SK-N-DZ (cell line): ENCODE data around the gene AFF4.

Experiments used
- DNase-seq: peaks from one replicate; pipeline ENCODE4 v3.0.0-alpha.2; 2015; ENCODE audit warnings: low spot score

The AFF4 gene

DNA sequence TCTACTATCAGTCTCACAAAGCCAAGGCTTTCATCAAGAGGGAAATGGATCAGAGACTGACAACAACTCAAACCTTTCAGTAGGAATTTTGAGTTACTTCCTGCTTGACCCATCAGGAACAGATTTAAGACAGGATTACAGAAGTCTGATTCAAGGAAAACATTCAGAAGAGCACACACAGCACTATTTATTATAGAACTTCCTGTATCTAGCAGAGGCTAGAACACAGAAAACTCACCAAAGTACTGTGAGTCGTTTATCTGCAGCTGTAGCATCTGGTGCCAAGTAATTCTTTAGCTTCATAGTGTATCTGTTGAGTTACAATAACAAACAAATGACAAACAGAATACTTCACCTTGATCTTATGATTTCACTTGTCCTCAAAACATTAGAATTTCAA, 76.2 kb downstream of the AFF4 start:
- no peak for DNase-seq

DNA sequence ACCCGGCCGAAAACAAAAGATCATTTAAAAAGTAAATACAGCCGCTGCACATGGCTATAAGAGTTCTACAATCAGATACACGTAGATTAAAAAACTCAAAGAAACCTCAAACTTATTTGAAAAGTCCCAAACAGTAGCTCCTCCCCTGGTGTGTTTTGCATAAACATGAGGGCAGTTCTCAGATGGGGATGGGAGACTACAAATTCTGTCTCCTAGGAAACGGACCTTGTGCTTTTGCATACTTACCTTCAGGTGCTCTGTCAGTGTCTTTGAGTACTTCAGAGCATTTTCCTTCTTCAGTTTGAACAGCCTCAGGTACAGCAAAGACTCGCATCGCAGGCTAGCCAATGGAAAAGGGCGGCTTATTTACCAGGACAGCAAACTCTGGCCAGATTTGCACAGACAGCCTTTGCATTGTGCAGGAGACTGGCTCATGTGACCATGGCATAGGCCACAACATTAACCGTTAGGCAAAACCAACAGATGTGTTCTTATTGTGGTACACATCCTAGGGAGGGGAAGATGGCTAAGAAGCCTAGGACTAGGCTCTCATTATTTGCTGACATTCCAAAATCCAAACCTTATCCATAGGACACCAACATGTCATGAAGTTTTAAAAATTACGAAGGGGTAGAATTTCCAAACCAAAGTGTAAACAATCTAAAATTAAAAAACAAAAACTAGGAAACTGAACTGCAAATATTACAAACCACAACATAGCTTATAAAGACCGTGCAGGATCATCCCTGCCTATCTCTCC, 77.2 kb downstream of the AFF4 start:
- no peak for DNase-seq

DNA sequence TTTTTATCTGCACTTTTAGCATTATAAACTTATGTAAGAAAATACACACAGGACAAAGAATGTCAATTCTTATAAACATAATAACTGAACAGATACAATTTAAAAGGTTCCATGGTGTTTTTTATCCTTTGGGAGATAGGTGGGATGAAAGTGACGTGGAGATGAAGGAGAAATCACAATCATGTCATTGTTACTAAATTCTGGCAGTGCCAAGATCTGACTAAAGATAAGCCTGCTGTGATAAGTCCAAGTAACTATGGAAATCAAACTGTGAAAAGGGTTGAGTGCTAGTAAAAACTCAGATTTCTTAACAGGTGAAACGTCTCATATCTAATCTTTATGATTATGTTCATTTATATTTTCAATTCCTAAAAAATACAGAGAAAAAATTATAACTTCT, 78.9 kb downstream of the AFF4 start:
- DNase-seq = no peak

DNA sequence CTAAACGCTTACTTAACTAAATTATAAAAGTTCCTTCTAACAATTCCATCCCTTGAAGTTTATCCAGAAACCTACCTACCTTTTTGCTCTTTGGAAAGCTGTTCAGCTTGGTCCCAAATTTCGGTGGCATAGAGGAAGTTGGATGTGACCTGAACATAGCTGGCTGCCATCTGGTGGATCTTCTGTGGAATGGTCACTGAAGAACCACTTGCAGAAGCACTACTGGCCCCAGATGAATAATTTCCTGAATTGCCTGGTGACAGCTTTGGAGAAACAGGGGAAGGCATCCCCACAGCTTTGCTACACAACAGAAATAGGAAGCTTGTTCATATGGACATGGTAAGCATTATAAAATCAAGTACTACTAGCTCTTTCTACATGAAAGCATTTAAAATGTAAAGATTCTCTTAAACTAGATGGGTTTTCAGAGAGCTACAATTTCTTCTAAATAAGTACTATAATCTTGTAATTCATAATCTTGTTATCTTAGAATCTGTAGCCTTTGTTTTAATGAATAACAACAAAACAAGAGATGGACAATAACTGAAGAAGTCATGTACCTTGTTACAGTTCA, 80.1 kb downstream of the AFF4 start:
- peak; percentile 61 for DNase-seq

DNA sequence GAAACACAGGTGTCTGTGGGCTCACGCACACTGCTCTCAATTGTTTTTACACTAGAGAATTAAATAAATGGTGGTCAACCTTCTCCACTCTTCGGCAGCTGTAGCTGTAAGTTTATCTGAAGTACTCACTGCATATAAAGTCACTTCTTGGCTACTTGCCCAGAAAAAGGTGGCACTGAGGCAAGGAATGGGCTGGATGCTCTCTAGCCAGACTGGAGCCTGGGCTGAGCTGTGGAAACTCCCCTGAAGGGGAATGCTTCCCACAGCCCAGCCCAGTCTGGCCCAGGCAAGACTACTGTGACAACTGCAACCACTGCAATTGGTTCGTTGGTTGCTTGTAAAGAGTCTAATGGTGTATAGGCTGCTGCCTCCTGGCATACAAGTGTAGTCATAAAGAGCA, 85.5 kb downstream of the AFF4 start:
- DNase-seq = no peak

DNA sequence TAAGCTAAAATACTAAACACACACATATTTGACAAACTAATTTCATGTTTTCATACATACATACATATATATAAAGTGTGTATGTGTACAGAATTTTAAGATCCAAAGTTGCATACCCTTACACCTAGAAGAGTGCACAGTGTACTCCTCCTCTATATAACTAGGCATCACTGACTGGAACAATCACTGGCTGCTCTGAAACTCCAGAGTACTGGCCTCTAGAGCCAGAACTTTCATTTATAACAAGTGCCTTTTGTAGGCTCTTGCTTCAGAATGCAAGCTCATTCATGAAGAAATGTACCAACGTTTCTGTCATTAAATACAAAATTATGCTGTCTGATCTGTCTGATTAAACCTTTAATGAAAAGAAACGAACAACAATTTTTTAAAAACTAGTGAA, 86.0 kb downstream of the AFF4 start:
- DNase-seq = no peak

DNA sequence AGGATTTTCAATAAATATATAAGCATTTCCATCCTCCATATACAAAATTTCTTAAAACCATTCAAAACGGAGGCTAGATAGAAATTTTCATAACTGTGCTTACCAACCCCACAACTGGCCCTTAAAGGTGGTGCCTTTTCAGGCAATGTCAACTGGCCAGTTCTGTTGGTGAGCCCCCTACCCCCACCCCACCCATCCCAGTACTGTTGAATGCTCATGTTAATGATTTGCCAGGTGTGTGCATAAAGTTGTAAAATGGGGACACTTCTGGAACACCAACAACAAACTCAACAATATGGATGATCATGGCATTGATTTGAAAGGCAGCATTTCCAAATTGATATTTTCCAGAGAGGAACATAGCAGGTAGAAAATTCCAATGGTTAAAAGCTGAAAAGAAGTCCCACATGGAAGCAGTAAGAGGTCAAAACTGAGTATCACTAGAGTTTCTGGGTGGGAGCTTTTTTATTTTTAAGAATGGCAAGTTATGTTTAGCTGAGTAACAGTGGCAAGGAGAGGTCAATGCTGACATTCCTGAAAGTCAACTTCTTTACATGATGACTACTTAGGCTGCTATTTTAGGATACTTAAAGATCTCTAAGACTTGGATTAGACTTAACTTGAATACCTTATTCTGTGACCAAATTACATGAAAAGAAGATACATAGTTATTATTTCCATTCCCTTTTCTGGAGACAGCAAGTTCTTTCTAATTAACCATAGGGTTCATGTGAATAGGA, 87.2 kb downstream of the AFF4 start:
- DNase-seq = no peak

DNA sequence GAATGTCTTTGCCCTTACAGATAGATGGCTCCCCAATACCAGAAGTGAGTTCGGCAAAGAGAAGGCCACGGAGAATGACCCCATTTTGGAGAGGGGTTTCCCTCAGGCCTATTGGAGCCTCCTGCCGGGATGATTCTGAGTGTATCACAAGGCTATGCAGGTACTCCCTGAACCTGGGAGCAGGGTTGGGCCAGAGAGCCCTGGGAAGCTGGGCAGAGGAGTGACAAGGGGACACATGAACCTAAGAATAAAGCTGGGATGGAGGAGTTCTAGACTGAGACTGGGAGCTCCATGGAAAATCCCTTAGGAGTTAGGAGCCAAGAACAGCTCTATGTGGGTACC, 89.5 kb downstream of the AFF4 start:
- no peak for DNase-seq

DNA sequence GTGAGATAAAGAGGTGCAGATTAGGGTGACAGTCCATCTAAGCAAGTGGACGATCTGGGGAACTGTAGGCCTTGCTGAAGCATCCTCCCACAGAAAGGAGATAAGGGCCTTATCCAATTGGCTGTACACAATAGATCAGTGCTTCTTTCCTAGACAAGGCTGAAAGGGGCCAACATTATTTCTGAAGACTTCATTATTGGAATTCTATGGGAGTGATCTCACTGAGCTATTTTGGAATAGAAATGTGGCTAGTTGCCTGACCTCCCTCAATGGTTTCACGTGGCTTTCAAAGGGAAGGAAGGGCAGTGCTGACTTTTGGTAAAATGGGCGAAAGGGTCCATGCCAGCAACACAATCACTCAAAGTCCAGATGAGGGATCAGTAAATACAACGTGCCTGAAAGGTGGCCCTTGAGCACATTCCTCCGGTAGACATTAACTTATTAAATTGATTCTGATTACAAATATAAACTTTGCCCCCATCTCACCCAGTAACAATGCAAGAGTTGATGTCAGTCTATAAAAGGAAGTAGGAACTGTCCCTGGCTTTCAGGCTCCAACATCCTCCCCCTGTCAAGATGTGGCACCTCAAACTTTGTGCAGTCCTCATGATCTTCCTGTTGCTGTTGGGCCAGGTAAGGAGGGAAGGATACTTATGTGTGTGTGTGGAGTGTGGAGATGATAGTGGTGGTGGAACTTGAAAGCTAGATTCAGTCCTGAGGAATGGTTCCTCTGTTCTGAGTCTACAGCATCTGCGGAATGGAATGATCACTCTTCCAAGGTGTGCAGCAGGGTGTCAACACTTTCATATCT, 90.1 kb downstream of the AFF4 start, which contains the start of gene LEAP2:
LEAP2 (plus strand) TSS at position 550 of the 811 bp plus-strand sequence; CDS start at position 577, 27 bp downstream.
- DNase-seq = no peak

DNA sequence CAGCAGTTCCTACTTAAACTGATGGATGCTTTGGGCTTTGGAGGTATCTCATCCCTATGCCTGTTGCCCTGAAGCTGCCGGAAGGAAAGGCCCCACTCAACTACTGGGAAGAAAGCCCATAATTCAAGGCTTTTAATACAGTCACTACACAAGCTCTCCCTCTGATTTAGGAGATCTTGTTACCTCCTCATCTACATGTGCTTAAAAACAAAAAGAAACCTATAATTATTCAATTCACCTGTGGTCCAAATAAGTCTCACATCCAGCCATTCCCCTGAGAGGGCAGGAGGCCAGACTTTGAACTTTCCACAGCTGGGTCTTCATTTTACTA, 90.7 kb downstream of the AFF4 start:
- DNase-seq = no peak

DNA sequence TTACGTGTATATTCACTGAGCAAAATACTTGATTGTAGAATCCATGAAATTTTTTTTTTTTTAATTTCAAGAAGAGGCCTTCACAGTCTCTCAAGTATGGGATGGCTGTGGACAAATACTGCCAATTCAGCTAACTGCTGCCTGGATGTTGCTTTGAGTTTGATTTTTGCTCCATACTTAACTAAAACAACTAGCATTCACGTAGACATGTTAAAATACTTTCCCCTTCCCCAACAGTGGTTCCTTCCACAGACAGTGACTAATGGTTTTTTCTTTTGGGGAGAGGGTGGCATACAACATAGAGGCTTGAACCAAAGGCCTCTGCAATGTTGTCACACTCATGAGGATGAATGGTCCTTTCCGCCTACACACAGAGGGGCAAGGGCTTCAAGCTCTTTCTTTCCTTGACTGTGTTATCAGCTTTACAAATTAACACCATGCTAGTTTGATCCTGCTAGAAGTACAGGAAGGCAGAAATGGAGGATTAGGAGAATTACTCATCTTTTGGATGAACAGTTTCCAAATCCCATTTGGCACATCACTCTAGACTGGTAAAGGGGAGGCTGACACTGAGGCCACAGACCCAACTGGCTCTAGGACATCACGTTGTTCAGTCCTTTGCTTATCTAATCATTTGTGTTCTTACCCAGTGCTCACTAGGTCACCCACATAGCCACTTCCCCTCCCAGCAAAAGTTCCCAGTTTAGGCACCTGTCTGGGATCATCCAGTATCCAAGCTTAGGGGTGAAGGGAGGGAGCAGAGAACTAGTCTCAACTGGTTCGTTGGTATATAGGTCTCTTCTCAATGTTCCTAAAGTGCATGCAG, 91.8 kb downstream of the AFF4 start:
- no peak for DNase-seq

DNA sequence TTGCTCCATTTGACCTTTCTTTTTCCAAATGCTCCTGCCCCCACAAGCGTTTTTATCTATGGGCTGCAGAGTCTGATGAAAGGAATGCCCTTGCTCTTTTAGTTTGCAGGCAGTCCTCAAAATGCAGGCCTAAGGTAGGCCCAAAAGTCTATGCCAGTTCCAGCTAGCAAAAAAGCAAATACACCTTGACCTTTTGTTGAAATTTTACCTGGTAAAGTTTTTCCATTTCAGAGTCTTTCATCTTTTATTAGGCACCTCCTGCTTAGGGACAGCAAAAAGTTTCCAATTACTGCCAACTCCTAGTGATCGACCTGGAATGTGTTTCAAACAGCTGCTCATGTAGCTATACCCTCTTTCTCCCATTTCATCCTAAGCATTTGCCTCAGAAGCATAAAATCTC, 92.6 kb downstream of the AFF4 start:
- no peak for DNase-seq

DNA sequence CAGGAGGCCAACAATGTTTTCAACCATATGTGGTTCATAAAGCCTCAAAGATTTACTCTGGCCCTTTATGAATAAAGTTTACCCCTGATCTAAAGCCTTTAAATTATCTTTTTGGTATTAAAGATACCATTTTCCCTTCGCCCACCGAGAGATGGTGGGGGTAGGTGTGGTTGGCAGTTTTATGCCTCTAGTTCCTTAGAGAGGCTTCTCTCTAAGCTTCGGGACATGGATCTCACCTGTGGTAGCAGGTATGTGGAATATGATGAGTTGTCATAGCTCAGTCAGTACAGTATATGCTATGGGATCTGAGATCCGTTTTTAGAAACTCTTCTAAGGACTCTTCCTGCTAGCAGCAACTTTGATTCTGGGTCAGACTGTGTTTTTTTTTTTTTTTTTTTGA, 94.7 kb downstream of the AFF4 start:
- no peak for DNase-seq

DNA sequence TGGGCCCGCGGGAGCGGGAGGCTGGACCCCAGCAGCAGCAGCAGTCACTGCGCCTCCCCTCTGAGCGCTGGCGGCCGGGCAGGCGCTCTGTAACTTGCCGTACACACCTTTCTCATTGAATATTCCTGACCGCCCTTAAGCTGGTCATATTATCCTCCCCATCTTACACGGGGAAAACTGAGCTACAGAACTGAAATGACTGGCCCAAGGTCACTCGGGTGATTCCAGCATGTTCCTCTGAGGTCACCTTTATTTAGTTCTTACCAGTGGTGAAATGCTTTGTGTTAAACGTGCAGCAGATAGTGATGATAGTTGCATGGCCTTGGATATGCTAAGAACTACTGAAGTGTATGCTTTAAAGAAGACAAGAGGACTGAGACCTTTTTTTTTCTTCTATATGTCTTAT, 96.4 kb downstream of the AFF4 start:
- no peak for DNase-seq

DNA sequence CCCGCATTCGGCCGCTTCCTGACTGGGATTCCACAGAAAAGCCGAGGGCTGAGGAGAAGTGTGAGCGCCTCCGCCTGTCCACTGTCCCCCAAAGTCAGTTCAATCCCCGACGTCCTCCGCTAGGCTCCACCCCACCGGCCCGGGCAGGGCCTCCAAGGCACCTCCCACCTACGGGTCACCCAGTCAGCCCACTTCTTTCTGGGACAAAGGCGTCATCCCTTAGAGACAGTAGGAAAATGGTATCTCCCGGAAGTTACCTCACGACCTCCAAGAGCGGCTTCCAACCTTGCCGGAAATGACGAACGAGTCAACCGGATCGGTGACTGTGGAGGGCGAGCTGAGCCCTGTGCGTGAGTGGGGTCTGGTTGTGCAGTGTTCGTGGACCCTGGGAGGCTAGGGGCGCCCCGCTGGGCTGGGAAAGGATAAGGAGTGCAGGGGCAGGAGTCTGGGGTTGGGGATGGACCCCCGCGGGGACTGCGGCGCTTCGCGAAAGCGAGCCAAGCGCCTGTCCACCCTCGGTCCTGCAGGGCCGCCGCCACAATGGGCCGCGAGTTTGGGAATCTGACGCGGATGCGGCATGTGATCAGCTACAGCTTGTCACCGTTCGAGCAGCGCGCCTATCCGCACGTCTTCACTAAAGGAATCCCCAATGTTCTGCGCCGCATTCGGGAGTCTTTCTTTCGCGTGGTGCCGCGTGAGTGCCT, 96.9 kb downstream of the AFF4 start, which contains the start of the genes GDF9 and UQCRQ:
GDF9 (minus strand) TSS at position 128 of the 704 bp plus-strand sequence. CDS start 1,936 bp downstream, outside the sequence.
UQCRQ (plus strand) TSS at position 301 of the 704 bp plus-strand sequence; CDS start at position 541, 240 bp downstream.
- peak; percentile 100 for DNase-seq

DNA sequence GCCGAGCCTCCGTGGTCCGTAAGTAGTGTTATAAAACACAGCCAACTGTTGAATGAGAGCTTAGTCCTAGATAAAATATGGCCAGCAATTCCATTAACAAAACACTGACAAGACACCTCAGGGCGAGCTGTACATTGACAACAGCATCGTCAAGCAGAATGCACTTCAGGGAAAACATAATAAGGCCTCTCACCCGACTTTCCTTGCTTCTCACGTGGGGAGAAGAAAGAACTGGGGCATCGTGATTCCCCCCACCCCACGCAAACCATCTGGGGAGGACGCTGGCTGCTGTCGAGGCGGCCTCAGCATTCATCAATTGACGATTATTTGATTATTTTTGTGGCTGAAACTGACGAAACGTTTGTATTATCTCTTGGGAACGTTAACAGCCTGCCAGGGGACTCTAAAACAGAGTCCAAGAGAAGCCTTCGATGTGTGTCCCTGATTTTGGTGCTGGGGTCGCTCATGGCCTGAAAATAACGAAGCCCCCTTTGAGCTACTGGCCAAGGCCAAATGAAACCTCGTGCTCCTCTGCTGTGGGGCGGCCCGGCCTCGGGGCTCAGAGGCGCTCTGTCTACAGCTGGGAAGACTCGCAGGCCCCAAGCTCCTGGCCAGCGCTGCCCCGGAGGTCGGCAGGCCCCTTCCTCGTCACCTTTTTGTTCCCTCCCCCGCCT, 97.6 kb downstream of the AFF4 start:
- peak; percentile 11 for DNase-seq

DNA sequence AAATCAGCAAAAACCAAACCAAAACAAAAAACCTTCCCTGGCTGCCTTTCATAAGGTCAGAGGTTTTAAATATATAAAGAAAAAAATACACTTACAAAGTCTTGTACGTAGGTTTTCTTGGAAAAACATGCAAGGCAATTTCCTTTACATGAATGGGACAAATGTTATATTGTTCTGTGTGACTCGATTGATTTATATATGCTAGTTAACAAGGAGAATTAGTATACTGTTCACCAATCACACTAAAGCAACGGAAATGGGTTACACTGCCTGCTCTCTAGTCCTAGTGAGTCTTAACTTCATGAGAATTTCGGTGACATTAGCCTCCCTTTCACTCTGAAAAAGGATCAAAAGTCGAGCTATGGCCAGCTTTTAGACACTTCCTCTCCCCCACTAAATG, 102.7 kb downstream of the AFF4 start:
- no peak for DNase-seq

DNA sequence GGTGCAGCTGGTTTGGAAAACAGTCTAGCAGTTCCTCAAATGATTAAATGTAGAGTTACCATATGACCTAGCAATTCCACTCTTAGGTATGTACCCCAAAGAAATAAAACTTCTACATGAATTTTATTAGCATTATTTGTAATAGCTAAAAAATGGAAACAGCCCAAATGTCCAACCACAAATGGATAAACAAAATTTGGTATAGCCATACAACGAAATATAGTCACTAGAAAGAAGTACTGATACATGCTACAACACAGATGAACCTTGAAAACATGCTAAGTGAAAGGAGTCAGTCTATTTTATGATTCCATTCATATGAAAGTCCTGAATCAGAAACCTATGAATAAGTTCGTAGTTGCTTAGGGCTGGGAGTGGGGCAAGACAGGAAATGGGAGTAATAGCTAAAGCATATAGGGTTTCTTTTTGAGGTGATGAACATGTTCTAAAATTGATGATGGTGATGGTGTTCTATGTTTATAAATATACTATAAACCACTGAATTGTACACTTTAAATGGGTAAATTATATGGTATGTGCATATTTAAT, 103.5 kb downstream of the AFF4 start:
- DNase-seq = no peak

DNA sequence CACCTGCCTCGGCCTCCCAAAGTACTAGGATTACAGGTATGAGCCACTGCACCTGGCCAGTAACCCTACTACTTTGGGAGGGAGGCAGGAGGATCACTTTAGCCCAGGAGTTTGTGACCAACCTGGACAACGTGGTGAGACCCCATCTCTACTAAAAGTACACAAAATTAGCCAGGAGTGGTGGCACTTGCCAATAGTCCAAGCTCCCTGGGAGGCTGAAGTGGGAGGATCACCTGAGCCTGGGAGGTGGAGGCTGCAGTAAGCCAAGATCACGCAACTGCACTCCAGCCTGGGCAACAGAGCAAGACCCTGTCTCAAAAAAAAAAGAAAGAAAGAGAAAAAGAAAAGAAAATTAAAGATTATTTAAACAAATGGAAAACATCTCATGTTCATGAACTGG, 107.4 kb downstream of the AFF4 start:
- no peak for DNase-seq
